RPMI8226 (cell line): ENCODE data around the gene GRAMD1A.
"Not testable (repeated sequence)": the region's sequence is repeated elsewhere in the genome, so short reads cannot be mapped to it uniquely, and the experiment has no call there.

Experiments used
- DNase-seq: peaks from one replicate; pipeline ENCODE4 v3.0.0-alpha.2; 2015

GRAMD1A gene

DNA sequence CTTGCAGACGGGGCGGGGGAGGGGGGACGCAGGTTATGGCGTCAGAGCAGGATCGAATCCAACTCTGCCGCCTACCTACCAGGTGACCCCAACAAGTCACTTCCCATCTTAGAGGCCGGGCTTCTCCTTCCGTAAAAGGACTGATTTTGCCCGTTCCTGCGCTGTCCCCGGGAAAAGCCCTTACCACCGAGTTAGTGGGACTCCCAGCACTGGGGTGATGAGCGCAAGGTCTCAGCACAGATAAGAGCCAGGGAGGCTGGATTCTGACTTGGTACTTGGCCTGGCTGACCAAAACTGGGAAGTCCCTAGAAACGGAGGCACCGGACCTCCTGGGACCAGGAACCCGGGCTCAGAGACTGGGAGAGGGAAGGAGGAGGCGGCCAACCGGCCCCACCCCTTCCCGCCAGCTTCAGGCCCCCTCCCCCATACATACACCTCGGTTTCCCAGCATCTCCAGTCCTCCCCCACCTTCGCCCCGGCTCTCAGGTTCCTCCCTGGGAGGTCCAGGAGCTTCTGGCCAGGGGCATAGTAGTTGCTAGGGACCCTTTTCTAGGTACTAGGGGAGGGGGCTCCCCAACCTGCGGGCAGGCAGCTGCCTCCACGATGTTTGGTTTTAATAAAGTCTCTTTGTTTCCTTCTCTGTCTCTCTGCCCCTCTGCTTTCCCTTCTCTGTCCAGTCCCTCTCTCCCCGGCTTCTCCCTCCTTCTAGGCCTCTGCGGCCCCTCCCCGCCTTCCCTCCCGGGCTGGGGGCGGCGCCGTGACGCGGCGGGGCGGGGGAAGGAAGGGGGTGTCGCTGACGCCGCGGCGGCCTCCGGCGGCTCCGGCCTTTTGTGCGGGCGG lies at the start of gene GRAMD1A:
GRAMD1A (plus strand) TSS at position 826 of the 840 bp plus-strand sequence. CDS start 156 bp downstream, outside the sequence.
- peak; percentile 70 for DNase-seq

DNA sequence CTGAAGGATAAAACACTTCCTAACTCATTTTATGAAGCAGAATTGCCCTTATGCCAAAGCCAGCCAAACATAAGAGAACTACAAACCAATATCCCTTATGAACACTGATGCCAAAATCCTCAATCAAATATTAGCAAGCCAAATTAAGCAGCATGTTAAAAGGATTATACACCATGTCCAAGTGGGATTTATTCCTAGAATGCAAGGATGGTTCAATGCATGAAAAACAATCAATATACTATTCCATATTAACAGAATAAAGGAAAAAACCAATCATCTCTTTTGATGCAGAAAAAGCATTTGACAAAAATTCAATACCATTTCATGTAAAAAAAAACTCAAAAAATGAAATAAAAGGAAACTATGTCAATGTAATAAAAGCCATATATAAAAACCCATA lies 47.0 kb upstream of the GRAMD1A start:
- no peak for DNase-seq

DNA sequence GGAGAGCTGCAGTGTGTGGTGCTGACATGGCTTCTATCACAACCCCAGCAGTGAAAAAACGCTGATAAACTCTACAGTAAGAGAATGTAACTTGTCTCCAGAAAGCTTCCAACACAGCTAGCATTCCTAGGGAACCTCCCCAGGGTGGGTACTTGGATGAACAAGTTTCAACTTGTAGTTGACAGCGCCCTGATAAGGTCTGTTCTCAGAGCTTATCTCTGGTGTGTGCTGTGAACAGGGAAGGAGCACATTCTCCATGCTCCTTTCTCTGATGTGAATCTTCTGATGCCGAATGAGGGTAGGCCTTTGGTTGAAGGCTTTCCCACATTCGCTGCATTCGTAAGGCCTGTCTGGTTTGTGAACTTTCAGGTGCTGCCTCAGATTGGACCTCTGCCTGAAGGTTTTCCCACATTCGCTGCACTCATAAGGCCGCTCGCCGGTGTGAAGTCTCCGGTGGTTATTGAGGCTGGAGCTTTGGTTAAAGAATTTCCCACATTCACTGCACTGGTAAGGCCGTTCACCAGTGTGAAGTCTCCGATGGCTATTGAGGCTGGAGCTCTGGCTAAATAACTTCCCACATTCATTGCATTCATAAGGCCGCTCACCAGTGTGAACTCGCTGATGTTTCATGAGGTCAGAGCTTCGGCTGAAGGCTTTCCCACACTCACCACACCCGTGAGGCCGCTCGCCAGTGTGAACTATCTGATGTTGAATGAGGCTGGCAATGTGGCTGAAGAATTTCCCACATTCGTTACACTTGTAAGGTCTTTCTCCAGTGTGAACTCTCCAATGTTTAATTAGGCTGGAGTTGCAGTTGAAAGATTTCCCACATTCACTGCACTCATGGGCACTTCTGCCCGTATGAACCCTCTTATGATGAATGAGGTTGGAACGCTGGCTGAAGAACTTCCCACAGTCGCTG lies 42.0 kb upstream of the GRAMD1A start:
- DNase-seq = no peak

DNA sequence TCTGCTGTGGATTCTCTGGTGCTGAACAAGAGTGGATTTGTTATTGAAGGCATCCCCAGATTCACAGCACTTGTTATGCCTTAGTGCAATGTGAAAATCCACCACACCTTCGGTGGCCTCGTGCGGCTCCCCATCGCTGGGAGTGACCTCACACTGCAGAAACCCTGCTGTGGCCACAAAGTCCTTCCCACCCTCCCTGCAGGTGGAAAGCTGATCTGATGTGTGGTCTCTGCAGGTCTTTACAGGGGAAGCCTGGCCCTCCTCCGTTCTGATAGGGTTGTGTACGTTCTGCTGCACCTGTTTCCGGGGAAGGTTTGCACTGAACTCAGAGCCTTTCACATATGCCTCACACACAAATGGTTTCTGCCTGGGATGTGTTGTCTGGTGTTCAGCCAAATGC lies 41.1 kb upstream of the GRAMD1A start:
- DNase-seq = no peak

DNA sequence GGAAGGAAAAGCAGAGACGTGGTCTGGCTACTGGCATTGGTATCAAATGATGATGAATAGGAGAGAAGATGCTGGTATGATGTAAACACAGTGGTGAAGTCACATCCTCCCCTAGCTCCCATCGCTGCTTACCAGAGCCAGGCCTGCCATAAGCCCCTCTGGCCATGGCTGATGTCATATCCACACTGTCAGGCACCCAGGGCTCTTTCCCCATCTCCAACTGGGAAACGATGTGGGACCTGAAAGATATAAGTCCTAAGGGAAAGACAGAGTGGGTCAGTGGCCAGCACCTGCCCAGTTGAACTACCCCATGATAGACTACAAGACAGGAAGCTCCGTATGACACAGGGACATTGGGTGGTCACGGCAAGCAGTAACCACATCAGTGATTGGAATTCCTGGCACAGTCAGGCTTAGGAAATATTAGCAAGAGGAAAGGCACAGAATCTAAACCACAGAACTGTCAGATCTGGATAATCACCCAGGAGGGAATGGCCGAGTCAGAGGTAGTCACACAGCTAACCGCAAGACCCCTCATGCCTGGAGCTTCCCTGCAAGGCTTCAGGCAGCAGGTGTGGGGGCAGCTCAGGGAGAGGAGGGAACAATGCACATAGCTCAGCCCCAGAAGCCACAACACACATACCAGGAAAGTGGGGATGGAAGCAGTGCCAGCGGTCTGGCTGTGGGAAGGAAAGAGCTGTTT lies 39.9 kb upstream of the GRAMD1A start:
- no peak for DNase-seq

DNA sequence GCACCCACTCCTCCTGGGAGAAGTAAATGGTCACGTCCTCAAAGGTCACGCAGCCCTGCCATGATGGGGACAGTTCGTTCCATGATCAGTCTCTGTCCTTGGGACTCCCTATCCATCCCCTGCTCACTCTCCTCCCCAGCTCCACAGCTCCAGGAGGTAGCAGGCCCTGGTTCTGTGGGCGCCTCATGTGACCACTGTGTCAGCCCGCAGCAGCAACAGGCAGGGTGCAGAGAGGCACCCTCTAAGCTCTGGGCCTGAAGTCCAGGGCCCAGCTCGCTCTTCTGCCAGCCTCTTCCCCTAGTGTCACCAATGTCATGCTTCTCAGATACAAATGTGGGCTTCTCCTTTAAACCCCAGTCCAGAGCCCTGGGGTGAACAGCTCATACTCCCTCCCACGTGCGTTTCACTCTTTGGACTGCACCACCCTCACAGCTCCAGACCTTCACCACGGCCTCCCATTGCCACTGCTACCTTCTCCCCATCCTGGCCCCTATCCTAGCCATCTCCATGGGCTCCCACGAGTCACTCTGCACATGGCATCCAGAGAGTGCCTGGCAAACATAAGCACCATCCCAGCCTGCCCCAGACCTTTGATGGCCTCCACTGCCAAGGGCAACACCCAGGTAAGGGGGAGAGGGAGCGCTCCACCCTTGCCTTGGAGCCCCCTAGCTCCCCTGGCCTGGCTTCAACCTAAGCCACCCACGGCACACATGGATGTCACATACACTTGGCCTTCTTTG lies 39.0 kb upstream of the GRAMD1A start:
- no peak for DNase-seq

DNA sequence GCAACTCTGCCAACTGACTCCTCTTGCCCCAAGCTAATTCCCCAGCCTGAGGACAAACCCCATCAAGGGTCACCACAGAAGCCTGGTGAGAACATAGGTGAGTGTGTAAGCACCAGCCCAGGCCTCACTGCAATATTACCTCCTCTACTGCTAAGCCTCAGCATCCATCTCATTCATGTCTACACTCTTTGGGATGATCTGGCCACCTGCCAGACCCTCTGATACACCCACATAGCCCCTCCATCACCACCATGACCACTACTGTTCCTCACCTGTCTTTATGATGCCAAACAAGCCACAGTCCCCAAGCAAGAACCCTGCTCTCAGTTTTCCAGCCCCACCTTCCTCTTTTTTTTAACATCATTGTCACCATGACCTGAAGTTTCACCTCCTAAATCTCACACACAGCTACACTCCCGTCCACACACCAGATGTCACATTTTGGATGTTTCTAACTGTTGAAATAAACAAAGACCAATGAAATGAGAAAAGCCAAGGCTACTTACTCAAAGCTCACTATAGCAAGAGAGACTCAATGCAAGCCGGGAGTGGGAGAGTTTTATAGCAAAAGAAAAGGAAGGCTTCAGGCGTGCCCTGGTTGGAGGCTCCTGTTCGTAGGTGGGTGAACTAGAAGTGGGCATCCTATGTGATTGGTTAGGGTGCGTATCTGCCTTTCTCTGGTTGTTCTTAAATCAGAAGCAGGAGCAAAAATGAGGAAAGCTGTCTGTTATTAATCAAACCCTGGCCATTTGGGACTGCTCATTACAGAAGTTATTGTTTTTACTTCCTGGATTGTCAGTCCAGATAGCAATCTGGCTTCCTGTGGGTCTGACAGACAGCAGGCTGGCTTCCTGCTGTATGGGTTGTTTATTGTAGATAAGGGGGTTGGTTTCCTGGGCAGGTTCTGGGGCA lies 38.1 kb upstream of the GRAMD1A start:
- no peak for DNase-seq

DNA sequence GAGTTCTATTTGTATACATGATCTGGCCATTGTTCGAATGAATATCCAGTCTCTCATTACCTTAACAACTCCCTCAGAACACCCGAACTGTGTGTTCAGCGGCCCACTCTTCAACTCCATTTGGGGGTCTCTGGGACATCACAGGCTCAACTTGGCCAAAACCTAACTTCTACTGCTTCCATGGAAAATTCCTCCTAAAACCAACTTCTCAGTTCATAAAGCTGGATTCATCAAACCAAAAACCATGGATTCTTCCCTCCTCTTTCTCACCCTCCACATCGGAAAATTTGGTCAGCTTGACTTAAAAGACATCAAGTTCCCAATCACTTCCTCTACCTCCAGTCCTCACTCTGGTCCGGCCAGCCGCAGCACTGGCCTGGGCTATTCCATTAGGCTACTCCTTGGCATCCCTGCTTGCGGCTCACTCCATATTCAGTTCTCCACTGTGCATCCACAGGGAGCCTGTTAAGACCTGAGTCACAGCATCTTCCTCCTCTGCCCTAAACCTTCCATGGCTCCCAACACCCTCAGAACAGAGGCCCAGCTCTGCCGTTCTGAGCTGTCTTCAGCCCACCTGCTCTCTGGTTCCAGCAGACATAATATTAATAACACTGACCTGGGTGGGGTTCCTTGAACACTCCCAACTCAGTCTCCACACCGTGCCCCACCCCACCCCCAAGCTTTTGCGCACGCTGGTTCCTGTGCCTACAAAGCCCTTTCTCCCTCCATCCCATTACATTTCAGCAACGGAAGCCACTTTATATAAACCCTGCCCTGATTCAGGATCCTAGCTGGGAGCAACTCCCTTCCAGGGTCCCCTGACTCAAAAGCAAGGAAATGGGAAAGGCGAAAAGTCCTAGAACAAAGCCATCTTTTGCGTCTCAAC lies 37.2 kb upstream of the GRAMD1A start:
- DNase-seq = no peak

DNA sequence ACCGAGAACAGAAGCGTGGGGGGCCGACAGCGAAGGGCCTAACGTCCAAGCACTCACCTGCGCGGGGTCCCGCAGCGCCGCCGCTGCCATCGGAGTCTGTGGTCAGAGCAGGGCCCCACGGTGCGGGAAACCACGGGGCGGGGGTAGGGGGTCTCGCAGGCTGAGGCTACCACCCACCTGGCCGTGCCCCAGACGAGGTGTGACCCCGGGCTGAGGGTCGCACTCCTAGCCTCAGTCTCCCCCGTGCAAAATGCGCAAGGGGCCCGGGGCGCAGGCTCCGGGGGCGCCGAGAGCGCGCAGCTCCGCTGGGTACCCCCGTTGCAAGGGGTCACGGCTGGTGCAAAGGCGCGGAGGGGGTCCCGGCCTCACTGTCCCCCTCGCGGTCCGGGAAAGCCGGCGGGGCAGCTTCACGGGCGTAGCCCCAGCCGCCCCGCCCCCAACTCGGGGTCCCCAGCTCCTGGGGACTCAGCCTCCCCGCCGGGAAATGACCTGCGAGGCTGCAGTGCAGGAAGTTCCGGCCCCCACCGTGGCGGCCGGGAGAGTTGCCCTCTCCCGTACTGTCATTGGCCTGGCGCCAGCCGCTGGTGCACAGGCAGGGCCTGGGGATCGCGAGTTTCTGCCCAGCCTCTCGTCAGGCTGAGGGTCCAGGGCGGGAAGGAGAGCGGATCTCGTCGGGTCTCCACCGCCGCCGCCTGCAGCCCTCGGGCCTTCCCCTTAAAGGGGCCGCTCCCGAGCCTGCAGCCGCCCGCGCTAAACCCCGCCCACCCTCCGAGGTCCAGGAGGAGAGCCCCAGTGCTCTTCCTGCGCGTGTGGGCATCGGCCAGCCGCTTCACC lies 36.3 kb upstream of the GRAMD1A start, which contains the start of gene ZNF792:
ZNF792 (minus strand) TSS at position 657 of the 834 bp plus-strand sequence; CDS start at position 90, 567 bp downstream.
- peak; percentile 39 for DNase-seq

DNA sequence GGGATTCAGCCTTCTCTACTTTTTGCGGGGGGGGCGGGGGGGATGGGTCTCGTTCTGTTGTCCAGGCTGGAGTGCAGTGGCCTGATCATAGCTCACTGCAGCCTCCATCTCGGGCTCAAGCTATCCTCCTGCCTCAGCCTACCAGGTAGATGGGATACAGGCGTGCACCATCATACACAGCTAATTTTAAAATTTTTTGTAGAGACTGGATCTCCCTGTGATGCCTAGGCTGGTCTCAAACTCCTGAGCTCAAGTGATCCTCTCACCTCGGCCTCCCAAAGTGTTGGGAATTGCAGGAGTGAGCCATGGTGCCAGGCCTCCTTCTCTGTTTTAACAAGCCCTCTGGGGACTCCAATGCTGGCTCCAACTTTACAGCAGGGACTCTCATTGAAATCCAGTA lies 35.5 kb upstream of the GRAMD1A start:
- DNase-seq = no peak

DNA sequence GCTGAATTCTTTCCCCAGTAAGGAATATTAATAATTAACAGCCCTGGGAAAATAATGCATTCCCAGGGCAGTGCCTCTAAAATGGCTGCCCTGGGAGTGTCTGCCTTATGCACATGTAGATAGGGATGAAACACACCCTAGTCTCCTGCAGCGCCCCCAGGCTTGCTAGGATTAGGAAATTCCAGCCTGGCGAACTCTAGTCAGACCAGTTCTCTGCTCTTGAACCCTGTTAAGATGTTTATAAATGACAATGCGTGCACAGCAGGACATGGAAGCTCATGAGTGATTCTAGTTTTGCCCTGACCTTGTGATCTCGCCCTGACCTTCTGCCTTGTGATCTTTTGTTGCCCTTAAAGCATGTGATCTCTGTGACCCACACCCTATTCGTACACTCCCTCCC lies 34.6 kb upstream of the GRAMD1A start:
- DNase-seq = not testable (repeated sequence)

DNA sequence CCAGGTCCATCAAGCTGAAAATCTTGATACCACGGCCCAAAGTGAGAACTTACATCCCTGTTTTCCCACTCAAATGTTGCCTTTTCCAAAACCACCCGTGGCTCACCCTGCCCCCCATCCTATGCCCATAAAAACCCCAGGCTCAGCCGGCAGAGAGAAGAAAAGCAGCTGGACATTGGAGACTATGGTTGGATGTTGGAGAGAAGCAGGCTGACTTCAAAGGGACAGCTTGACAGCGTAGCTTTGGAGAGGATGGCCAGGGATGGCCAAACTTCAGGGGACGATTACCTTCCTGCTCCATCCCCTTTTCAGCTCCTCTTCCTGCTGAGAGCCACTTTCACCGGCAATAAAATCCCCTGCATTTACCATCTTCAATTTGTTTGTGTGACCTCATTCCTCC lies 32.6 kb upstream of the GRAMD1A start:
- no peak for DNase-seq

DNA sequence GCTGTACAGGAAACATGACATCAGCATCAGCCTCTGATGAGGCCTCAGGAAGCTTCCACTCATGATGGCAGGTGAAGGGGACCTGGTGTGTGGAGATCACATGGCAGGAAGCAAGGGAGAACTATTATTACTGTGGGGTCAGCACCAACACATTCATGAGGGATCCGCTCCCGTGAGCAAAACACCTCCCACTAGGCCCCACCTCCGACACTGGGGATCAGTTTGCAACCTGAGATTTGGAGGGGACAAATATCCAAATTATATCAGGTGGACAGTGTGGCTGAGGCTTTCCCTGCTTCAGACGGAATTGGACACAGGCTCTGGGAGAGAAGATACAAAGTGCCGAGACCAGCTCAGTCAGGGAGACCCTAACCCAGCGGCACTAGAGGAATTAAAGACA lies 30.4 kb upstream of the GRAMD1A start:
- no peak for DNase-seq

DNA sequence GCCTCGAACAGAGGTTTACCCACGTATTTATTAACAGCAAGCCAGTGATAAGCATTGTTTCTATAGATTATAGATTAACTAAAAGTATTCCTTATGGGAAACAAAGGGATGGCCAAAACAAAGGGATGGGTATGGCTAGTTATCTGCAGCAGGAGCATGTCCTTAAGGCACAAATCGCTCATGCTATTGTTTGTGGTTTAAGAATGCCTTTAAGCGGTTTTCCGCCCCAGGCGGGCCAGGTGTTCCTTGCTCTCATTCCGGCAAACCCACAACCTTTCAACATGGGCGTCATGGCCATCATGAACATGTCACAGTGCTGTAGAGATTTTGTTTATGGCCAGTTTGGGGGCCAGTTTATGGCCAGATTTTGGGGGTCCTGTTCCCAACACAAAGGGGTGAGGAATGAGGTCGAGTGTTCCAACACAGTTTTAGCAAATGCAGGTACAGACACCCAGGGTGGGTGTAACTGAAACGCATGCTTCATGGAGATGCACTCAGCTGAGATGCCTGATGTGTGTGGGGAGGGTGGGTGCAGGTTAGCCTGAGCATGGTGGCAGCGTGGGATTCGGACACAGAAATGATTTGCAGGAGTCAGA lies 29.8 kb upstream of the GRAMD1A start:
- DNase-seq = not testable (repeated sequence)

DNA sequence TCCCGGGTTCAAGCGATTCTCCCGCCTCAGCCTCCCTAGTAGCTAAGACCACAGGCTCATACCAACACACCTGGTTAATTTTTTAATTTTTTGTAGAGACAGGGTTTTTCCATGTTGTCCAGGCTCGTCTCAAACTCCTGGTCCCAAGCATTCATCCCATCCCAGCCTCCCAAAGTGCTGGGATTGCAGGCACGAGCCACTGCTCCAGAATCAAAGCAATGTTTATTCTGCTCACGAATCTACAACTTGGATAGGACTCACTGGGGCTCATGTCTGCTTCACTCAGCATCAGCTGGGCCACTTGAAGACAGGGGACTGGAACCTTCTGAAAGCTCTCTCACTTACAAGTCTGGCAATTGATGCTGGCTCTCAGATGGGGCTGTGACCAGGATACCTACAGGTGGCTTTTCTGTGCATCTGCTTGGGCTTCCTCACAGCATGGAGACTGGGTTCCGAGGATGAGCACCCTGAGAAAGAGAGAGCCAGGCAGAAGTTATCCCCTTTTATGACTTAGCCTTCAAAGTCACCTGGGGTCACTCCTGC lies 27.9 kb upstream of the GRAMD1A start:
- DNase-seq = no peak

DNA sequence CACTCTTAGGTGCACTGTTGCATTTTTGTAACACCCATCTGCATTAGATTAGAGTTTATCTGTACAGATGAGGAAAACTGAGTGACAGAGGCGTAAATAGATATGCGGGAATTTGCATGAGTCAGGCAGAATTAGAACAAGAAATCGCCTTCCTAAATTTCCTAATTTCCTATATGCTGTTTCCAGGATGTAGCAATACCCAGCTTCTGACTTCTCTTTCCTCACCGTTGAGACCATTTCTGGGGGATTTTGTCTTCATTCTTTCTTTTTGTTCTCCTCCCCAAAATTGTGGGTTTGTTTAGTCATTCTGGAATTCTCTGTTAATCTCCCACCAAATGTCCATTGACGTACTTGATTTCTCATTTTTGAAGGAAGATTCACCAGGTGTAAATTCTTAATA lies 25.5 kb upstream of the GRAMD1A start:
- no peak for DNase-seq

DNA sequence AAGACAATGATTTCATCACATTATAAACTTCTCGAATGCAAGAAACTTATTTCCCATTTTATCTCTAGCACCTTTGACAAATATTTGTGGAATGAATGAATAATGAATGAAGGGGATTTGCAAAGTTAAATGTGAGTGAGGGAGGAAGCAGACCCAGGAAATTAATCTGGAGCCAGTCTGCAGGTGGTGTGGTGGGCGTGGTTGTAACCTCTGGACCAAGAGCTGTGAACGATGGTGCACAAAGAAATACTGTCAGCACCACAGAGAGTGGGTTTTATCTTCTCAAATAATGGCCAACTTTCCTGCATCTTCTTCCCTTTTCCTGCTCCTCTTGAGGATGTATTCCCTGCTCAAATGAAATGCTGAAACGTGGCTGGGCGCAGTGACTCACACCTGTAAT lies 25.1 kb upstream of the GRAMD1A start:
- no peak for DNase-seq

DNA sequence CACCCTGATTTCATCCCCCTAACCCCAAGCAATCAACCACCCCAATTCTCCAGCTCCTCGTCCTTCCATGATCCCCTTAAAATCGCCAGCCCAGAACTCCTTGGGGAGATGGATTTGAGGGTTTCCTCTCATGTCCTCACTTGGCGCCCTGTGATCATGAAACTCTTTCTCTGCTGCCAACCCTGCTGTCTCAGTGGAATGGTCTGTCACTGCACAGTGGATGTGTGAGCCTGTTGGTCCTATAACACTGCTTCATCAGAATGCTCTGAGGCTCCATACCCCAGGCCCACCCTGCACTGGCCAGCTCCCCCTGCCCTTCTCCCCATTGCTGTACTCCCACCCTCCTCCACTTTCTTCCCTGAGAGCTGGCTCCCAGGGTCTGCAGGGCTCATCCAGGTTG lies 23.5 kb upstream of the GRAMD1A start:
- DNase-seq = no peak
